ENCODE results near the gene USP46.

Gene USP46

GRCh38 chr4:52618795-52619590, 40.1 kb downstream of the USP46 start:
- DNase-seq (ENCODE audit: low spot score), result no peak

GRCh38 chr4:52617336-52618020, 41.6 kb downstream of the USP46 start:
- DNase-seq (ENCODE audit: low spot score), result peak; percentile 64

DNA sequence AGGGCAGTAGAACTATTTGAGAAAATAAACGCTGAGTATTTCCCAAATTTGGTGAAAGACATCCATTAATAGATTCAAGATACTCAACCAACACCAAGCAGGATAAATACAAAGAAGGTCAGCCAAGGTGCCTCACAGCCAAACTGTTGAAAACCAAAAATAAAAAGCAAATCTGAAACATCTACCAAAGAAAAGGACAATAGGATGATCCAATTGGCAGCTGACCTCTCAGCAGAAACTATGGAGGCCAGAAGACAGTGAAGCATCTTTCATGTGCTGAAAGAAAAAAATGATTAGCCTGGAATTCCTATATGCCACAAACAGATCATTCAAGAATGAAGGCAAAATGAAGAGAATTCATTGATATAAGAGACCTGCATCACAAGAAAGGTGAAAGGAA, 44.9 kb downstream of the USP46 start:
- no peak for DNase-seq (ENCODE audit: low spot score)

GRCh38 chr4:52612341-52612740, 46.8 kb downstream of the USP46 start:
- DNase-seq (ENCODE audit: low spot score), result no peak

GRCh38 chr4:52611030-52611555, 48.0 kb downstream of the USP46 start:
- DNase-seq (ENCODE audit: low spot score), result no peak

- DNase-seq (ENCODE audit: low spot score), result no peak
Observed at GRCh38 chr4:52606726-52607125, 52.4 kb downstream of the USP46 start.

DNA sequence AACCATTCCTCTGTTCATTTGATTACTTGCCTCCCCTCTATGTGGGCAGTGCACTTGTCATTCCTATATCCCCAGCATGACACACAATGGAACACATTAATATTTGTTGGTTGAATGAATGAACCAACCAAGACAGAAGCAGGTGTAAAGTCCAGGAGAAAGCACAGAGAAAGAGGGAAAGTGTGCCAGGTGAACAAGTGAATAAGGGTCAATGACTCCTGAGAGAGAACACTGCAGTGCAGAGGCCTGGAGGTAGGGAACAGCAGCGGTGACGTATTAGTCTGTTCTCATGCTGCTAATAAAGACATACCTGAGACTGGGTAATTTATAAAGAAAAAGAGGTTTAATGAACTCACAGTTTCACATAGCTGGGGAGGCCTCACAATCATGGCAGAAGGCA, 53.1 kb downstream of the USP46 start:
- no peak for DNase-seq (ENCODE audit: low spot score)

DNA sequence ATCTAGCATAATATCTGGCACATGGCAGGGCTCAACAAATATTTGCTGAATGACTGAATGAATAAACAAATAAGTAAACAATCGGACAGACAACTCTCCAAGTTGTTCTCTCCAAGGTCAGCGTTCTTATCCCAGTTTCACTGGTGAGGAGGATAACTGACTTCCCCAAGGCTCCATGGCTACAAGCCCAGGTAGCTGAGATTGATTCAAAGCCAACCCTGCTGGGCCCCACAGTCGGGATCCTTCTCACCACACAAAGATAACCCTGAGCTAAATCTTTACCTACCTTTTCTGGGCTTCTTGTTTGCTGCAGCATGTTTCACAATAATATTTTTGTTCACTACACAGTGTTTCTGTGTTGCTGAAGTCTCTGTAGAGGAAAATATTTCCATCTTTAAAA, 54.9 kb downstream of the USP46 start:
- no peak for DNase-seq (ENCODE audit: low spot score)

DNA sequence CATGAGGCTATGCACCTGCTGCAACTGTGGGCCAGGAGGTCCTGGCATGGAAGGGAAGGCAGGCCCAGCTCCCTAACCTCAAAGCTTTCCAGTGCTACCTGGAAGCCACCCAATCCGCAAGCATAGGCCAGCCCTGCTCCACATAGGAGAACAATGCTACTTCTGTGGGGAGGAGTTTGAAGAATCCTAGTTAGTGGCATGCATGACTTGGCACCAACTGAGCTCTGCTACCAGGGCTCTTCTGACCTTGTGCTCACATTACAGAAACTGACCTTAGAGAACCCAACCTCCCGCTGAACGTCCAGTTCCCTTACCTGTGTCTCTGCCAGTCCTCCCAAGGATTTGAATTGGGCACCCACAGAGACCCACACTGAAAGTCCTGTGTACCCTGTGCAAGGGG, 58.8 kb downstream of the USP46 start:
- DNase-seq (ENCODE audit: low spot score), result no peak

DNA sequence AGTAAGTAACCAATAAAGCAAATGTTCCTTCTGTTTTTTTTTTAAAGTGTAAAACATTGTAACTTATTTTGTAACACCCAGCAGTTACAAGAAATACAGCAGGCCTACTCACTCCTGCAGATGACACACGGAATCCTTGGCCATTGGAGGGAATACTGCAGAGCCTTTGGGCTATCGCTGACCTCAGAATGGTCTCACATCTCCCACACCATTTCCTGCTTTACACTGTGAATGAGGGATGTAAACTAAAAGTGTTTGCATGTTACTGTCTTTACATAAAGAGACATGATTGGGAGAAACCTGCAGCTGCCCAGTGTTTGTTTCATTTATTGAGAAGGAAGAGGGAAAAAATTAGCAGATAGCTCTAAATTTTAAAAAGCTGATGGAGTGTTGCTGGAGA, 64.1 kb downstream of the USP46 start:
- DNase-seq (ENCODE audit: low spot score), result no peak

DNA sequence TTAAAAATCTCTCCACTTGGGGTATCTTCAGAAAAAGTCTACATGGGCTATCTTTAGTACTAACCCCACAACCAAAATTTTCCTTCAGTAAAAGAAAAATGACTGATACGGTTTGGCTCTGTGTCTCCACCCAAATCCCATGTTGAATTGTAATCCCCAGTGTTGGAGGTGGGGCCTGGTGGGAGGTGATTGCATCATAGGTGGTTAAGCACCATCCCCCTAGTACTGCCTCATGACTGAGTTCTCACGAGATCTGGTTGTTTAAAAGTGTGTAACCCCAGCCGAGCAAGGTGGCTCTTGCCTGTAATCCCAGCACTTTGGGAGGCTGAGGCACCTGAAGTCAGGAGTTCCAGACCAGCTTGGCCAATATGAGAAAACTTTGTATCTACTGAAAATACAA, 66.8 kb downstream of the USP46 start:
- DNase-seq (ENCODE audit: low spot score), result no peak

- peak; percentile 62 for DNase-seq (ENCODE audit: low spot score)
Observed at GRCh38 chr4:52588771-52589591, 70.1 kb downstream of the USP46 start.

GRCh38 chr4:52588097-52588496, 71.0 kb downstream of the USP46 start:
- DNase-seq (ENCODE audit: low spot score), result peak; percentile 24

DNA sequence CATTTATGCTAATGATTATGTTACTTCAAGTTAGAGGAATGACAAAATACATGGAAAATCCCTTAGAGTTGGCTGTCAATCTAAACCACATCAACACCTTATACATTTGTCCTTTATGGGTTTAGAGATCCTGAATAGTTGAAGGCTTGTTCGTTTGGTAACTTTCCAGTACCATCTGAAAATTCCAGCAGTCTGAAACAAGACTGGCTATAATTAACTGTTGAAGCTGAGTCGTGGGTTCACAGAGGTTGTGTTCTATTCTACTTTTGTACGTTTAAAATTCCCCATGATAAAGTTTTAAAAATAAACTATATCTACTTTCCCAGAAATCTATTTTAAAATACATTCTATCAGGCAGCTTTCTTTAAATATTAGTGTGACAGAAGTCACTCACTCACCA, 73.0 kb downstream of the USP46 start:
- DNase-seq (ENCODE audit: low spot score), result no peak

DNA sequence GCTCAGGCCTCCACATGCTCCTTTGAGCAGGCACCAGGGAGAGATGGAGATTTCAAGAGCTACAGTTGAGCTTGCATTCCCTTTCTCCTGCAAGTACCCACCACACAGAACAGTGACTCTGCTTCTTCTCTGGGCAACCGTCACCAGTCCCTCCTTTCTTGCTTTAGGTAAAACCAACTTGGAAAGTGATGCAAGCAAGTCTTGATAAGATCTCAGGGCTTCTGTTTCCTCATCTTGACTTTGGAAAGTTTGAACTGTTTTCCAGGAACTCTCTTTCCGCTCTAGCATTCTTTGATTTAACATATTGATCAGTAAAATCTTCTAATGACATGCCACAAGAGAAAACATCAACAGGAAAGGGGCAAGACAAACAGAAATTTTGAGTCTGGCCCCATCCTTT, 73.7 kb downstream of the USP46 start:
- DNase-seq (ENCODE audit: low spot score), result no peak

DNA sequence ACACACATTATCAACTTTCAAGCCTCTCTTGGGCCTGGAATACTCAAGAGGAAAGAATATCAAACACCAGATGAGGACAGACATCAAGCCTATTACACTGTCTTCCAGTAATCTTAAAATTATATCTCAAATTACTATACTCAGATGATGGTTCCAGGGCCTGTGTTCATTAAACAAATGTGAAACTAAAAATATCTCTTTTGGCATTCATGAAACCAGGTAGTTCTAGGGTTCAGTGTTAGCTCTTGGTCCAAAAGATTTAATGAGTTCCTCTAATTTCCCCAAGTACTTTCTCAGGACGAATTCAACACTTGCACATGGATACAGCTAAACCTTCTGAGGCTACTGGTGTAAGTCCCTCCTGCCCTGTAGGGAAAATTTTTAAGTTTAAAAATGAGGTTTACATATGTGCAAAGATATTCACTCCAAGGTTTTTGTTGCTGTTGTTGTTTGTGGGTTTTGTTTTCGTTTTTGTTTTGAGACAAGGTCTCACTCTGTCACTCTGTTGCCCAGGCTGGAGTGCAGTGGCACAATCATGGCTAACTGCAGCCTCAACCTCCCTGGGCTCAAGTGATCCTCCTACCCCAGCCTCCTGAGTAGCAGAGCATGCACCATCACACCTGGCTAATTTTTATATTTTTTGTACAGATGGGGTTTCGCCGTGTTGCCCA, 79.4 kb downstream of the USP46 start:
- DNase-seq (ENCODE audit: low spot score), result no peak

- no peak for DNase-seq (ENCODE audit: low spot score)
Observed at GRCh38 chr4:52578951-52579350, 80.2 kb downstream of the USP46 start.

DNA sequence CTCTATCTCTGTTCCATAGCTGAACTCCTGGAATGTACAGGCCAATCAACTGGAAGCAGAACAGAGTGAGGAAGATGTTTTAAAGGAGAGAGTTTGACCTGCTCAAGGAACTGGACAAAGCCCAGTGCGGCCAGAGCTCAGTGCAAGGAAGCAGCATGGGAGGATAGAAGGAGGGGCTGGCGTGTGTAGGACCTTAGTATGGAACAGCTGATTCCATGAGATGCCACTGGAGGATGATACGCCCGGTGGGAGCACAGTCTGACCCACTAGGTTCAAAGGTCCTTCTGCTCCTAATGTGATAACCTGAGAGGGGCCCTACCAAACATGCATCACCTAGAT, 81.5 kb downstream of the USP46 start:
- no peak for DNase-seq (ENCODE audit: low spot score)

DNA sequence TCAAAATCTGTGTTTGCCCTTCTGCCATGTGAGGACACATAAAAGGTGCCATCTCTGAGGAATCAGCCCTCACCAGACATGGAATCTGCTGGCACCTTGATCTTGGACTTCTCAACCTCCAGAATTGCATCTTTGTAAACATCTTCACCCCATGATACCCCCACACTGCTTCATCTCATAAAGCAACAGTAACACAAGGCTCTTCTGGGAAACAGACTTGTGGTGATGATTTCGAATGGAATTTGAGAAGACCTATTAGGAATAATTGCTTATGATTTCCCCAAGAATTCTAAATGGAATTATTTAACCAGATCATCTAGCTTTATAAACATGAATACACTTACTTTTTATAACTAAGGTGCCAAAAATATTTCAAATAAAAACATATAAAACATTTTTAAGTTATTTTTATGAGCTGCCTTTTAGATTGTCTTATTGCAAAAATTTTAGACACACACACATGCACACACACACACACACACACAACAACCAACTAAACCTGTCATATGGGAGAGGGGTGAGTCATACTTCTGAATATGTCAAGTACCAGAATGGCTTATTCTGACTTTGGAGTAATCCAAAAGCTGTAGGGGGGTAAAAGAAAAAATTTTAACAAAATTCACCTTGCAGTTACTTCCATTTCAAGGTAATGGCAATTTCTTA, 82.0 kb downstream of the USP46 start:
- no peak for DNase-seq (ENCODE audit: low spot score)

- no peak for DNase-seq (ENCODE audit: low spot score)
Observed at GRCh38 chr4:52576326-52576725, 82.8 kb downstream of the USP46 start.

DNA sequence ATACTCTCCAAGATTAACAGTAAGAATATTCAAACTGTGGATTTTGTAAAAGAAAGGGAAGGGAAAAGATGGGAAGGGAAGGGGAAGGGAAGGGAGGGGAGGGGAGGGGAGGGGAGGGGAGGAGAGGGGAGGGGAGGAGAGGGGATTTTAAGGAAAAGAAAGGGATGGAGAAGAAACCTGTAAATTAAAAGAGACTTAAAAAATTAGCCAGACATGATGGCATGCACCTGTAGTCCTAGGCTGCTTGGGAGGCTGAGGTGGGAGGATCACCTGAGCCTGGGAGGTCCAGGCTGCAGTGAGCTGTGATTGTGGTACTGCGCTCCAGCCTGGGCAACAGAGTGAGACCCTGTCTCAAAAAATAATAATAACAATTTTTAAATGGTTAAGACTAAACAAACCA, 83.7 kb downstream of the USP46 start:
- no peak for DNase-seq (ENCODE audit: low spot score)

DNA sequence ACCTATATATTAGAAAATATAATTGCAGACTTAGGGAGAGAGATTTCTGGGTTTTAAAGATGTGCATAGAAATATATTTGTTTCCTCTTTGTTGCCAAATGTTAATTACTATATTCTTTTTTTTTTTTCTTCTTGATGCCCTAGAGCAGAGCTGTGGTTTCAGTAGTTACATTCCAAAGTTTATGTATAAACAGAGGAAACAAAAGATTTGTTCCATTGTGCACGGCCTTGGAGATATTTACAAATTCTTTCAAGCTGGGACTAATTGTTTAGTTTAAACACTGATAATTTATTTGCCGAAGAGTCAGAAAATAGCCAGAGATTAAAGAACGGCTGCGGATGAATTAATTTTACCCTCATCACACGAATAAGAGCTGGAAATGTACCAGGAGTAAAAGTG, 85.1 kb downstream of the USP46 start:
- DNase-seq (ENCODE audit: low spot score), result no peak

Data from CD4-positive, alpha-beta T cell treated with Interleukin-15 for 4 hours (primary cell).